ENCODE measurements around the gene UTP25.

DNA sequence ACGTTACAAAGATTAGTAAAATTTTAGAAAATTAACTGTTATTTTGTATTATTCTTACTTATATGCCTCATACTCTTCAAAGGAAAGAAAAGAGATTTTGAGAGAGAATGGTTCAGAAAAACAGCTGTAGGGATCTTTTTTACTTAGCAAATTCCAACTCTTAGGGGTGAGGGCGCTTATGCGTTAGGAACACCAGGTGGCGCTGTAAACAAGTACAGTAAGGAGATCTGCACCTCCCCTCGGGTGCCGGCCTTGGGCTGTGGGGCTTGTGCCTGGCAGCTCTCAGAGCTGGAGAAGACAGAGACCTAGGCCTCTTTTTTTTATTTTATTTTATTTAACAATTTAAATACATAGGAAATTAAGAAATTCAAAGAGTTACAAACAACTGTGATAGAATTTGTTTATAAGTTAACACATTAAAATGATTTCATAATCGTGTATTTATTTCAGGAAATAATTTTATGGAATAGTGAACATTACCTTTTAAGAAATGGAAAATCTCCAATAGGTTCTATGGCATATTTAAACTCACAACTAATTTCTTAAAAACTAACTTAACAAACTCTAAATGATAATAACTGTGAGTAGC, 32.6 kb downstream of the UTP25 start:
- TF ChIP-seq POLR2A (IDR thresholded peaks at IDR 0.05; ENCODE audit: low read length) (no peak), GATA1 (IDR thresholded peaks at IDR 0.05; ENCODE audit: low read depth, low read length) (no peak)
